Breast epithelium (tissue), 3 donors: ENCODE results near the gene ASIC5.

Source experiments
- CTCF ChIP-seq, 3 donors: fragments of 450-650 bp; IDR thresholded peaks; one replicate each; pipeline ENCODE4 v1.5.1; 2016 to 2017; ENCODE audit warnings: antibody characterized with exemption in 3 of 3, mild to moderate bottlenecking in 3 of 3, moderate library complexity in 3 of 3
- POLR2AphosphoS5 ChIP-seq, 3 donors: sonication (generic); formaldehyde crosslinking; IDR thresholded peaks; one replicate each; pipeline ENCODE4 v1.6.1; 2017; ENCODE audit warnings: antibody characterized with exemption in 3 of 3

- TF ChIP-seq CTCF (IDR thresholded peaks at IDR 0.05) (no peak), POLR2AphosphoS5 (IDR thresholded peaks at IDR 0.05) (no peak)
Observed at GRCh38 chr4:155820887-155821518, 45.1 kb downstream of the ASIC5 start.
